Mucosa of descending colon (tissue), 3 donors: ENCODE results near the gene IPO5. TPM values are rescaled to one million over a fixed set of nuclear protein-coding genes. Genes with fewer than 3 reads are reported as not detected.

Source experiments
- ATAC-seq: fragments of 200-7000 bp; cut with Tn5 transposase; one replicate; pipeline ENCODE4 v1.9.1; 2020; ENCODE audit warnings: mild to moderate bottlenecking, moderate library complexity
- DNase-seq, 3 donors: peaks; one replicate each; pipeline ENCODE4 v3.0.0-alpha.2; 2020
- H3K36me3 ChIP-seq: fragments of 200-600 bp; one replicate; pipeline ENCODE4 v1.8.0; 2021; ENCODE audit warnings: low read depth, mild to moderate bottlenecking
- H3K4me1 ChIP-seq: fragments of 200-600 bp; one replicate; pipeline ENCODE4 v1.8.0; 2021; ENCODE audit warnings: low read depth, mild to moderate bottlenecking
- H3K4me3 ChIP-seq: fragments of 200-600 bp; one replicate; pipeline ENCODE4 v1.8.0; 2021; ENCODE audit warnings: mild to moderate bottlenecking
- H3K9me3 ChIP-seq: fragments of 200-600 bp; one replicate; pipeline ENCODE4 v1.8.0; 2021; ENCODE audit warnings: mild to moderate bottlenecking
- CTCF ChIP-seq: fragments of 200-600 bp; IDR thresholded peaks from one replicate; pipeline ENCODE4 v1.8.0; 2022; ENCODE audit warnings: antibody characterized with exemption, mild to moderate bottlenecking
- intact Hi-C, 2 donors: fragments of 100-400 bp; cut with DNase I in 1 of 2; cut with micrococcal nuclease in 1 of 2; formaldehyde crosslinking; loops; one replicate each; pipeline versions ENCODE4 v1.11.0 to v1.11.1; 2022; cut with DNase I, micrococcal nuclease
- total RNA-seq, 3 donors: library from RNA; stranded (reverse); fragmentation: NEBNext Ultra II Directional in 2 of 3; extraction: Animal tissue kit (Norgen Biotek cat#: 25700) in 2 of 3; gene quantifications; one replicate each; pipeline versions ENCODE4 v1.2.1 to v1.2.4, GENCODE V29; 2021 to 2023
- donor health status: DM: no; HTN: no; CAD: no; lungs with moderate emphysema.
- donor health status: DM: no; HTN: no; CAD: no.
- donor health status: DM: no; HTN: yes; CAD: no.

IPO5 gene
- total RNA-seq, 3 donors from 2014 or later, result 66.6 to 112 (median 68.3) TPM

DNA sequence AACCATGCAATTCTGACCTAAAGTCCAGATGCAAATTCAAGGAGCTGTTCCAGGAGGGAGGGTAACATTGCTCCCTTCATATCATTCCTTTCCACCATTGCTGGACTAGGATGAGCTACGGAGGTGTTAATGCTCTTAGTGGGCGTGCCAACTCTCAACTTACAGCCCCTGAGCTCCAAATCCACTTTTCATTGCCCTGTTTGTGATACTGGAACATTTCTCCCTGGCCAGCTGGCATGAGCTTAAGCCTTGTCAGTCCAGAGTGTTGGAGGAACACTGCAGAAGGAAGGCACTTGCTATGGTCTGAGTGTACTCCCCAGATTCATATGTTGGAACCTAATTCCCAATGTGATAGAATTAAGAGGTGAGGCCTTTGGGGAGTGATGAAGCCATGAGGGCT, 119.0 kb downstream of the IPO5 start:
- Histone ChIP-seq H3K4me1 (no peaks in the 10 kb centered on the region), H3K36me3 (no peaks in the 10 kb centered on the region), H3K9me3 (no peaks in the 10 kb centered on the region), H3K4me3 (no peak overlapping the region)
- TF ChIP-seq CTCF, result no peak
- intact Hi-C loops, result no loop called here
- DNase-seq, result no peak
- no peak for ATAC-seq

Other genes starting within 250 kb of the IPO5 start
- 100 to 1,000 TPM in 1 of 3 donors, 10 to 100 TPM in 2; 44.4 to 111 (median 53.6) TPM for gene FARP1, start 189.4 kb downstream of the IPO5 start, total RNA-seq
- gene RNF113B, start 223.6 kb downstream of the IPO5 start, total RNA-seq, result not detected